Measurements from ENCODE around the gene RHOJ. TPM values are rescaled to one million over a fixed set of nuclear protein-coding genes. Genes with fewer than 3 reads are reported as not detected.

RHOJ gene
- total and polyA plus RNA-seq, 8 donors = 21.5 to 66.7 (median 60.2) TPM

DNA sequence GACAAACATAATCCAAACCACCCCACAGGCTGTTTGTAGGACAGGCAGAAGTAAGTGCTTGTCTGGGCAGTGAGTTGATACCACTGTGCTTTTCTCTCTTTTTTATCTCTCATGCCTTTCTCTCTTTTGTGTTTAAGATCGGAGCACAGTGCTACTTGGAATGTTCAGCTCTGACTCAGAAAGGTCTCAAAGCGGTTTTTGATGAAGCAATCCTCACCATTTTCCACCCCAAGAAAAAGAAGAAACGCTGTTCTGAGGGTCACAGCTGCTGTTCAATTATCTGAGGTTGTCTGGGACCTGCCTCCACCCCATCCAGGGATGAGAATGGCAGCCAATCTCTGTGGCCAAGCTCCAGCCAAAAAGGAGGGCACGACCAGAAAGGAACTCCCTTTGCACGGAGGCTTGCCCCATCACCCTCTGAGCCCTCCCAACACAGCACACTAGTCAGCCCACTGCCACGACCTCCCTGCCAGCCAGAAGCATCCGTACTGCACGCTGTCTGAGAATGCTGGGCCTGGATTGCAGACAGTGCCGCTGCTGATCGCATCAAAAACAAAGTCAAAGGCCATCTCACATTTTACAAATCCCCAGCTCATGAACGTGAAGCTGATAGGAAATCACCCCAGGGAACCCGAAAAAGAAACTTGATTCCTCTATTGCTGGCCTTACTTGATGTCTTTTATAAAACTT lies 86.6 kb downstream of the RHOJ start:
- Histone ChIP-seq H3K36me3 (peaks cover 0 to 12% of the 10 kb centered on the region in 2 donors), H3K27ac (no peak overlapping the region), H3K4me1 (no peaks in the 10 kb centered on the region), H3K27me3 (no peaks in the 10 kb centered on the region), H3K4me3 (no peak overlapping the region), H3K9me3 (no peaks in the 10 kb centered on the region)
- ATAC-seq (no peak), DNase-seq (peak in 1 of 4 donors; percentile 23)
- TF ChIP-seq, protein P1, sequence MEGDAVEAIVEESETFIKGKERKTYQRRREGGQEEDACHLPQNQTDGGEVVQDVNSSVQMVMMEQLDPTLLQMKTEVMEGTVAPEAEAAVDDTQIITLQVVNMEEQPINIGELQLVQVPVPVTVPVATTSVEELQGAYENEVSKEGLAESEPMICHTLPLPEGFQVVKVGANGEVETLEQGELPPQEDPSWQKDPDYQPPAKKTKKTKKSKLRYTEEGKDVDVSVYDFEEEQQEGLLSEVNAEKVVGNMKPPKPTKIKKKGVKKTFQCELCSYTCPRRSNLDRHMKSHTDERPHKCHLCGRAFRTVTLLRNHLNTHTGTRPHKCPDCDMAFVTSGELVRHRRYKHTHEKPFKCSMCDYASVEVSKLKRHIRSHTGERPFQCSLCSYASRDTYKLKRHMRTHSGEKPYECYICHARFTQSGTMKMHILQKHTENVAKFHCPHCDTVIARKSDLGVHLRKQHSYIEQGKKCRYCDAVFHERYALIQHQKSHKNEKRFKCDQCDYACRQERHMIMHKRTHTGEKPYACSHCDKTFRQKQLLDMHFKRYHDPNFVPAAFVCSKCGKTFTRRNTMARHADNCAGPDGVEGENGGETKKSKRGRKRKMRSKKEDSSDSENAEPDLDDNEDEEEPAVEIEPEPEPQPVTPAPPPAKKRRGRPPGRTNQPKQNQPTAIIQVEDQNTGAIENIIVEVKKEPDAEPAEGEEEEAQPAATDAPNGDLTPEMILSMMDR (IDR thresholded peaks at IDR 0.05) = no peak
- intact Hi-C loops (cut with DNase I) = no loop called here

DNA sequence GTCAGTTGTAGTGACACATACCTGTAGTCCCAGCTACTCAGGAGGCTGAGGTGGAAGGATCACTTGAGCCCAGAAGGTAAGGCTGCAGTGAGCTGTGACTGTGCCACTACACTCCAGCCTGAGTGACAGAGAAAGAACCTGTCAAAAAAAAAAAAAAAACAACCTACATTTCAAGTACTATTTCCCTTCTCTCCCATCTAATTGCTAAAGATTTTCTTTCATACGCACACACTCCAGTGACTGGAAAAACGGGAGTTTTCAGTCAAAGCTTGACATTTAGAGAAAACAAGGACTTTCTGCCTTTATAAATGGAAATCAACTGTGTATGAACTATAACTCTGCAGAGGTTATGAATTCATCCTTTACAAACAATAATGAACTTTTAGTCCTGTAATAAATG lies 88.6 kb downstream of the RHOJ start:
- H3K36me3 ChIP-seq = peaks cover 0 to 12% of the 10 kb centered on the region in 2 donors
- no peak for DNase-seq
- no peaks in the 10 kb centered on the region for H3K9me3 ChIP-seq
- TF ChIP-seq, protein P1 (IDR thresholded peaks at IDR 0.05) = no peak
- no peak overlapping the region for H3K4me3 ChIP-seq
- no peak for ATAC-seq
- no peaks in the 10 kb centered on the region for H3K4me1 ChIP-seq
- H3K27me3 ChIP-seq = no peaks in the 10 kb centered on the region
- intact Hi-C loops (cut with DNase I) = no loop called here
- H3K27ac ChIP-seq = no peak overlapping the region

GRCh38 chr14:63295231-63295685 lies 91.0 kb downstream of the RHOJ start:
- Histone ChIP-seq H3K4me1 (no peaks in the 10 kb centered on the region), H3K4me3 (no peak overlapping the region), H3K27me3 (no peaks in the 10 kb centered on the region), H3K27ac (peak overlapping the region; percentile 47 to 75), H3K36me3 (peaks cover 0 to 12% of the 10 kb centered on the region in 2 donors), H3K9me3 (no peaks in the 10 kb centered on the region)
- ATAC-seq (no peak), DNase-seq (no peak)
- intact Hi-C loops (cut with DNase I) = no loop called here
- TF ChIP-seq, protein P1 (IDR thresholded peaks at IDR 0.05) = no peak

- H3K4me1 ChIP-seq = no peaks in the 10 kb centered on the region
- H3K36me3 ChIP-seq = peaks cover 0 to 12% of the 10 kb centered on the region in 2 donors
- ATAC-seq (no peak), DNase-seq (no peak)
- no peak overlapping the region for H3K4me3 ChIP-seq
- intact Hi-C loops (cut with DNase I) = no loop called here
- TF ChIP-seq, protein P1 (IDR thresholded peaks at IDR 0.05) = no peak
- no peaks in the 10 kb centered on the region for H3K9me3 ChIP-seq
- peak overlapping the region; percentile 47 to 75 for H3K27ac ChIP-seq
- no peaks in the 10 kb centered on the region for H3K27me3 ChIP-seq
Observed at GRCh38 chr14:63296060-63296563, 91.9 kb downstream of the RHOJ start.

DNA sequence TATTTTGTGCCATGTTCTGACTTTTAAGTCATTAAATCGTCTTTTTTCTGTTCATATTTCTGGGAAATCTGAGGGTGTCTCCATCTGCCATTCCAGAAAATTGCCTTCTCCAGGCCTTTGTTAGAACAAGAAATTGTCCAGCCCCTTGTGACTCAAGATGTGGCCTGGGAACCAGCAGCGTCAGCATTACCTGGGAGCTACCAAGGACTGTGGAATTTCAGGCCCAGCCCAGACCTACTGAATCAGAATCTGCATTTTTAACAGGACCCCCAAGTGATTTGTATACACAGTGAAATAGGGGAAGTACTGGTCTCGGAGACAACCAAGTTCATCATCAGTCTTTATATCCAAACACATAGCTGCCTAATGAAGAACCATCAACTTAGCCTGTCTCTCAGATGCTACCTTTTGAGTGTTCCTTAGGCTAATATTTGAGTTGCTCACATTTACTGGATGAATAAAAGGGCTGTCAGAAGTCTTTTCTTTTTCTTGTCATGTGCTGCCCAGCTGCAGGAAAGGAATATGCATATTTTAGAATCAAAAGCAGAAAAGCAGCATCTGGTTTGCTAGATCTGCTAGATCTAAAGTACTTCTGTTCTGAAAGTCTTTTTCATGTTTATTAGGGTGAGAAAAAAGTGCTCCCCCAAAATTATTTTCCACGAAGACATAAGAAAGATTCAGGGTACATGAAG lies 93.3 kb downstream of the RHOJ start:
- DNase-seq (no peak), ATAC-seq (no peak)
- intact Hi-C loops (cut with DNase I) = no loop called here
- Histone ChIP-seq H3K9me3 (no peaks in the 10 kb centered on the region), H3K27ac (peak overlapping the region in 1 of 2 donors; percentile 75), H3K4me1 (no peaks in the 10 kb centered on the region), H3K36me3 (peaks cover 0 to 4% of the 10 kb centered on the region in 2 donors), H3K27me3 (no peaks in the 10 kb centered on the region), H3K4me3 (no peak overlapping the region)
- TF ChIP-seq, protein P1 (IDR thresholded peaks at IDR 0.05) = no peak

Measured in left lung (tissue), 10 donors.